IMR-90 (cell line): ENCODE results near the gene CD55. TPM values are rescaled to one million over a fixed set of nuclear protein-coding genes. Genes with fewer than 3 reads are reported as not detected.

Source experiments
- ATAC-seq: fragments of 200-7000 bp; cut with Tn5 transposase; 2 replicates; pipeline ENCODE4 v1.9.1; 2020; ENCODE audit warnings: low read depth, mild to moderate bottlenecking, moderate library complexity
- BruUV-seq: library from RNA; stranded (reverse); fragments of 400-500 nt; replicated peaks from 2 replicates; lab custom pipeline; 2021; lab: Mats Ljungman, UMichigan
- CTCF ChIA-PET: fragments of 300-600 bp; formaldehyde crosslinking; extraction: SDS; loops from one replicate; lab custom pipeline; 2021; ENCODE audit warnings: antibody characterized with exemption; lab: Yijun Ruan, JAX
- POLR2A ChIA-PET: fragments of 300-600 bp; sonication (Branson Sonifier 250); formaldehyde crosslinking; loops from one replicate; lab custom pipeline; 2022; ENCODE audit warnings: antibody characterized with exemption; ENCODE audit not compliant: unreplicated experiment; lab: Charles Lee
- DNase-seq: peaks from one replicate; pipeline ENCODE4 v3.0.0; 2013
- H2AFZ ChIP-seq: replicated peaks from 2 replicates; pipeline ENCODE3; 2013; ENCODE audit warnings: low read length, mild to moderate bottlenecking; ENCODE audit not compliant: poor library complexity
- H2AK5ac ChIP-seq: 2 replicates; pipeline ENCODE4 v1.6.1; 2013; ENCODE audit warnings: low read depth, low read length, inconsistent platforms
- H2AK9ac ChIP-seq: replicated peaks from 2 replicates; pipeline ENCODE3; 2013; ENCODE audit warnings: mild to moderate bottlenecking, low read depth, low read length, moderate library complexity; ENCODE audit not compliant: poor library complexity
- H2BK120ac ChIP-seq: 2 replicates; pipeline ENCODE4 v1.6.1; 2013; ENCODE audit warnings: low read depth, low read length, inconsistent platforms
- H2BK15ac ChIP-seq: 3 replicates; pipeline ENCODE4 v1.6.1; 2013; ENCODE audit warnings: low read depth, low read length, inconsistent platforms
- H2BK20ac ChIP-seq: 2 replicates; pipeline ENCODE4 v1.6.1; 2013; ENCODE audit warnings: low read depth, mild to moderate bottlenecking, inconsistent platforms, low read length, moderate library complexity
- H2BK5ac ChIP-seq: 2 replicates; pipeline ENCODE4 v1.6.1; 2013; ENCODE audit warnings: mild to moderate bottlenecking, low read depth, low read length, inconsistent platforms; ENCODE audit not compliant: poor library complexity, severe bottlenecking
- H3K14ac ChIP-seq: replicated peaks from 2 replicates; pipeline ENCODE4 v1.6.1; 2013; ENCODE audit warnings: low read depth, low read length, inconsistent platforms
- H3K18ac ChIP-seq: 2 replicates; pipeline ENCODE4 v1.6.1; 2013; ENCODE audit warnings: low read depth, low read length, control low read depth
- H3K23ac ChIP-seq: 2 replicates; pipeline ENCODE4 v1.6.1; 2013; ENCODE audit warnings: low read depth, low read length, inconsistent platforms
- H3K27ac ChIP-seq: 2 replicates; pipeline ENCODE4 v1.5.1; 2013; ENCODE audit warnings: mild to moderate bottlenecking, control low read depth, low read length; ENCODE audit not compliant: insufficient read depth
- H3K27me3 ChIP-seq: 2 replicates; pipeline ENCODE4 v1.6.1; 2013; ENCODE audit warnings: low read length; ENCODE audit not compliant: control insufficient read depth, insufficient read depth
- H3K36me3 ChIP-seq: 2 replicates; pipeline ENCODE4 v1.6.1; 2013; ENCODE audit warnings: low read length, mixed read lengths; ENCODE audit not compliant: control insufficient read depth, insufficient read depth
- H3K4ac ChIP-seq: 2 replicates; pipeline ENCODE4 v1.6.1; 2013; ENCODE audit warnings: low read depth, low read length, inconsistent platforms
- H3K4me1 ChIP-seq: 2 replicates; pipeline ENCODE4 v1.6.1; 2013; ENCODE audit warnings: low read length, mixed read lengths; ENCODE audit not compliant: control insufficient read depth, insufficient read depth
- H3K4me2 ChIP-seq: 2 replicates; pipeline ENCODE4 v1.6.1; 2013; ENCODE audit warnings: low read depth, mild to moderate bottlenecking, control low read depth, low read length, moderate library complexity
- H3K4me3 ChIP-seq: 2 replicates; pipeline ENCODE4 v1.5.1; 2013; ENCODE audit warnings: low read depth, mild to moderate bottlenecking, control low read depth, low read length, moderate library complexity; ENCODE audit not compliant: insufficient read depth
- H3K56ac ChIP-seq: 2 replicates; pipeline ENCODE4 v1.6.1; 2013; ENCODE audit warnings: low read length, inconsistent platforms; ENCODE audit not compliant: insufficient read depth; ENCODE audit errors: extremely low read depth
- H3K79me1 ChIP-seq, 2 experiments: 2 replicates each; pipeline ENCODE4 v1.6.1; 2013; ENCODE audit warnings: low read length in 2 of 2, inconsistent platforms in 1 of 2, low read depth in 1 of 2
- H3K9ac ChIP-seq: 2 replicates; pipeline ENCODE4 v1.6.1; 2013; ENCODE audit warnings: low read depth, low read length, control low read depth
- H3K9me1 ChIP-seq: 2 replicates; pipeline ENCODE4 v1.6.1; 2013; ENCODE audit warnings: low read length, inconsistent platforms; ENCODE audit not compliant: insufficient read depth
- H3K9me3 ChIP-seq: 2 replicates; pipeline ENCODE4 v1.6.1; 2013; ENCODE audit warnings: low read length; ENCODE audit not compliant: control insufficient read depth, insufficient read depth
- H4K20me1 ChIP-seq: 2 replicates; pipeline ENCODE4 v1.6.1; 2013; ENCODE audit warnings: low read length, inconsistent platforms; ENCODE audit not compliant: insufficient read depth
- H4K5ac ChIP-seq: 2 replicates; pipeline ENCODE4 v1.6.1; 2013; ENCODE audit warnings: mild to moderate bottlenecking, low read depth, low read length, control low read depth
- H4K8ac ChIP-seq, 2 experiments: 2 replicates each; pipeline ENCODE4 v1.6.1; 2013; ENCODE audit warnings: low read depth in 2 of 2, low read length in 2 of 2, control low read depth in 1 of 2, inconsistent platforms in 1 of 2
- H4K91ac ChIP-seq: 2 replicates; pipeline ENCODE4 v1.6.1; 2013; ENCODE audit warnings: low read depth, low read length, inconsistent platforms; ENCODE audit not compliant: insufficient read depth
- BHLHE40 ChIP-seq: fragments of 150-350 bp; IDR thresholded peaks from 2 replicates; pipeline ENCODE4 v1.6.1; 2016; ENCODE audit warnings: mild to moderate bottlenecking, low read depth, low read length
- CEBPB ChIP-seq: IDR thresholded peaks from 2 replicates; pipeline ENCODE4 v1.6.1; 2012; ENCODE audit warnings: low read depth, low read length, improper control_type of control experiment
- CHD1 ChIP-seq: IDR thresholded peaks from 2 replicates; pipeline ENCODE4 v1.6.1; 2012; ENCODE audit warnings: low read depth, low read length, improper control_type of control experiment
- CTCF ChIP-seq: conservative IDR thresholded peaks from 2 replicates; pipeline ENCODE4 v1.5.1; 2012; ENCODE audit warnings: mild to moderate bottlenecking, low read depth, low read length, improper control_type of control experiment
- FOS ChIP-seq: fragments of 150-350 bp; IDR thresholded peaks from 2 replicates; pipeline ENCODE4 v1.6.1; 2016; ENCODE audit warnings: low read depth, low read length
- MAFK ChIP-seq: IDR thresholded peaks from 2 replicates; pipeline ENCODE4 v1.6.1; 2012; ENCODE audit warnings: low read depth, low read length, improper control_type of control experiment
- MAZ ChIP-seq: IDR thresholded peaks from 2 replicates; pipeline ENCODE4 v1.6.1; 2012; ENCODE audit warnings: low read depth, mild to moderate bottlenecking, low read length, improper control_type of control experiment, moderate library complexity, borderline replicate concordance
- MXI1 ChIP-seq: IDR thresholded peaks from 2 replicates; pipeline ENCODE4 v1.6.1; 2012; ENCODE audit warnings: low read depth, mild to moderate bottlenecking, low read length, moderate library complexity, borderline replicate concordance
- NFE2L2 ChIP-seq: fragments of 150-350 bp; IDR thresholded peaks from 2 replicates; pipeline ENCODE4 v1.6.1; 2016; ENCODE audit warnings: low read depth, mild to moderate bottlenecking, low read length
- POLR2A ChIP-seq: IDR thresholded peaks from 2 replicates; pipeline ENCODE4 v1.6.1; 2012; ENCODE audit warnings: mild to moderate bottlenecking, low read depth, low read length
- RAD21 ChIP-seq: IDR thresholded peaks from 2 replicates; pipeline ENCODE4 v1.6.1; 2012; ENCODE audit warnings: low read length, improper control_type of control experiment
- RFX5 ChIP-seq: IDR thresholded peaks from 2 replicates; pipeline ENCODE4 v1.8.0; 2012; ENCODE audit warnings: low read depth, mild to moderate bottlenecking, low read length, moderate library complexity
- USF2 ChIP-seq: fragments of 150-350 bp; IDR thresholded peaks from 2 replicates; pipeline ENCODE4 v1.6.1; 2017; ENCODE audit warnings: mild to moderate bottlenecking, antibody characterized with exemption, low read length, low read depth
- whole genome bisulfite sequencing, 2 experiments: methylation state at CpG; one replicate each; pipeline versions ENCODE4 v1.1.5 to v1.1.7; 2013; ENCODE audit warnings: missing lambda C conversion rate in 2 of 2; ENCODE audit not compliant: insufficient read length in 1 of 2; ENCODE audit errors: extremely low coverage in 2 of 2; 5-methylcytosine and 5-hydroxymethylcytosine counted together
- dilution Hi-C: fragments of 300-500 bp; cut with HindIII; formaldehyde crosslinking; loops from one replicate; pipeline ENCODE4 v1.14.3; 2018; ENCODE audit warnings: low sequenced_read_pairs; ENCODE audit not compliant: unreplicated experiment
- in situ Hi-C: fragments of 300-500 bp; cut with MboI; formaldehyde crosslinking; loops from 3 replicates; pipeline ENCODE4 v1.14.3; 2019; ENCODE audit warnings: low sequenced_read_pairs, inconsistent platforms, mixed read lengths
- intact Hi-C: fragments of 100-400 bp; cut with micrococcal nuclease; formaldehyde crosslinking; loops from 2 replicates; pipeline ENCODE4 v1.10.0; 2022
- polyA plus RNA-seq, 3 experiments: library from polyadenylated mRNA; depleted of rRNA; stranded (reverse); fragments of >200 nt; gene quantifications; 2 replicates each; pipeline ENCODE4 v1.2.3, GENCODE V29; 2012; ENCODE audit warnings: low replicate concordance in 1 of 3
- total RNA-seq: library from RNA; depleted of rRNA; stranded (reverse); fragments of >200 nt; gene quantifications from 2 replicates; pipeline ENCODE4 v1.2.3, GENCODE V29; 2012
- TF ChIP-seq, protein P1 (sequence below): fragments of 150-350 bp; IDR thresholded peaks from 2 replicates; pipeline ENCODE4 v1.6.1; 2016; ENCODE audit warnings: low read depth, mild to moderate bottlenecking, low read length, moderate library complexity, borderline replicate concordance

The CD55 gene
- total and polyA plus RNA-seq, 2 of the 4 experiments (the other 2 are of a cell fraction), result 6.6 to 11.5 TPM

DNA sequence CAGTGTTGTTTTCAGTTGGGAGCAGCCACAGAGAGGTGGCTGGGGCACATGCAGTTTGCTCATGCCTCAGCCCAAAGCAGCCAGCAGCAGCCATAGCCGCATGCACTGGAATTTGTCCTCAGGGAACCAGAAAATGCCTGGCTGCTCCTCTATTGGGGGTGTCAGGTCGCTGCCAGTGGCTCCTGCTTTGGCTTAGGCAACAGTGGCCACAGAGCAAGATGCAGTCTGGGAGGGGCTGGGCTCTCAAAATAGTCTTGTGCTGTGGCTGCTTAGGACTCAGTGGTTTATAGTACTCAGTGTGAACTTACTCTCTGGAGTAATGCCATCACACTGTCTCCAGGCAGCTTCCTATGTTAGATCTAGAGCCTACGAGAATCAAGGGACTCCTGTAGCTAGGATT is 25.0 kb downstream of the CD55 start:
- Histone ChIP-seq H3K9me3 (no peaks in the 10 kb centered on the region), H4K5ac (no peak overlapping the region), H2AFZ (no peak overlapping the region), H4K8ac (no peak overlapping the region), H2BK20ac (no peak overlapping the region), H3K36me3 (peaks cover 2% of the 10 kb centered on the region; the same call in 1 of the 2 replicates), H4K91ac (no peak overlapping the region), H3K23ac (no peak overlapping the region), H3K9ac (no peak overlapping the region), H3K4me1 (no peaks in the 10 kb centered on the region), H2AK5ac (no peak overlapping the region), H3K18ac (no peak overlapping the region), H4K20me1 (no peaks in the 10 kb centered on the region), H3K79me1 (peaks cover 0 to 7% of the 10 kb centered on the region in 2 experiments; a peak in 1 of 4 replicates), H3K4me2 (no peak overlapping the region), H3K56ac (no peak overlapping the region), H3K27ac (no peak overlapping the region), H2AK9ac (peak overlapping the region; percentile 21), H3K4me3 (no peak overlapping the region), H2BK5ac (no peak overlapping the region), H3K27me3 (no peaks in the 10 kb centered on the region), H2BK15ac (no peak overlapping the region), H3K4ac (no peak overlapping the region), H3K14ac (no peak overlapping the region), H3K9me1 (no peaks in the 10 kb centered on the region; the same call in 1 of the 2 replicates), H2BK120ac (no peak overlapping the region)
- intact Hi-C loops (no loop called here), dilution Hi-C loops (no loop called here), in situ Hi-C loops (no loop called here)
- CTCF ChIA-PET, result no interaction called here
- DNase-seq (no peak), ATAC-seq (peak; percentile 37)
- POLR2A ChIA-PET, result no interaction called here
- WGBS, 2 experiments, result 86% methylated on average over 2 of the region's 3 CpGs; no CpG with 5 or more reads in 1 of the 2 experiments
- TF ChIP-seq RFX5 (no peak), POLR2A (no peak), MXI1 (no peak), MAZ (no peak), NFE2L2 (no peak), BHLHE40 (no peak), FOS (no peak), MAFK (no peak), CHD1 (no peak), RAD21 (no peak), USF2 (no peak), CEBPB (no peak), CTCF (no peak)
- TF ChIP-seq, protein P1, sequence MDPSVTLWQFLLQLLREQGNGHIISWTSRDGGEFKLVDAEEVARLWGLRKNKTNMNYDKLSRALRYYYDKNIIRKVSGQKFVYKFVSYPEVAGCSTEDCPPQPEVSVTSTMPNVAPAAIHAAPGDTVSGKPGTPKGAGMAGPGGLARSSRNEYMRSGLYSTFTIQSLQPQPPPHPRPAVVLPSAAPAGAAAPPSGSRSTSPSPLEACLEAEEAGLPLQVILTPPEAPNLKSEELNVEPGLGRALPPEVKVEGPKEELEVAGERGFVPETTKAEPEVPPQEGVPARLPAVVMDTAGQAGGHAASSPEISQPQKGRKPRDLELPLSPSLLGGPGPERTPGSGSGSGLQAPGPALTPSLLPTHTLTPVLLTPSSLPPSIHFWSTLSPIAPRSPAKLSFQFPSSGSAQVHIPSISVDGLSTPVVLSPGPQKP, result no peak
- no TSS peak for BruUV-seq
